HUES48 (cell line): Measurements from ENCODE around the gene SDS.

ENCODE experiments used
- H3K27ac ChIP-seq: one replicate; pipeline ENCODE4 v1.7.0; 2013; ENCODE audit warnings: low read depth, low read length, inconsistent platforms
- H3K27me3 ChIP-seq: 2 replicates; pipeline ENCODE4 v1.6.1; 2013; ENCODE audit warnings: mild to moderate bottlenecking, low read length; ENCODE audit not compliant: control insufficient read depth, insufficient read depth
- H3K36me3 ChIP-seq: 2 replicates; pipeline ENCODE4 v1.6.1; 2013; ENCODE audit warnings: low read length; ENCODE audit not compliant: control insufficient read depth, insufficient read depth
- H3K4me1 ChIP-seq: 2 replicates; pipeline ENCODE4 v1.6.1; 2013; ENCODE audit warnings: mild to moderate bottlenecking, low read length; ENCODE audit not compliant: control insufficient read depth, insufficient read depth
- H3K4me3 ChIP-seq: 2 replicates; pipeline ENCODE4 v1.5.1; 2013; ENCODE audit warnings: mild to moderate bottlenecking, low read depth, low read length
- H3K9ac ChIP-seq: 2 replicates; pipeline ENCODE4 v1.6.1; 2013; ENCODE audit warnings: mild to moderate bottlenecking, low read depth, low read length, moderate library complexity
- H3K9me3 ChIP-seq: 2 replicates; pipeline ENCODE4 v1.6.1; 2013; ENCODE audit warnings: low read length; ENCODE audit not compliant: control insufficient read depth, insufficient read depth

Gene SDS

GRCh38 chr12:113439606-113440030, 35.9 kb upstream of the SDS start:
- Histone ChIP-seq H3K9me3 (no peaks in the 10 kb centered on the region), H3K27ac (no peak overlapping the region), H3K36me3 (no peaks in the 10 kb centered on the region), H3K4me1 (peaks cover 4% of the 10 kb centered on the region; the same call in 1 of the 2 replicates), H3K4me3 (no peak overlapping the region), H3K9ac (no peak overlapping the region; the same call in 1 of the 2 replicates), H3K27me3 (no peaks in the 10 kb centered on the region; the same call in 1 of the 2 replicates)

- Histone ChIP-seq H3K4me3 (no peak overlapping the region), H3K9me3 (no peaks in the 10 kb centered on the region), H3K36me3 (no peaks in the 10 kb centered on the region), H3K4me1 (peaks cover 4% of the 10 kb centered on the region; the same call in 1 of the 2 replicates), H3K27ac (no peak overlapping the region), H3K9ac (no peak overlapping the region), H3K27me3 (no peaks in the 10 kb centered on the region; the same call in 1 of the 2 replicates)
Observed at GRCh38 chr12:113439301-113439597, 35.6 kb upstream of the SDS start.

- Histone ChIP-seq H3K36me3 (no peaks in the 10 kb centered on the region), H3K4me3 (no peak overlapping the region), H3K9me3 (no peaks in the 10 kb centered on the region), H3K27me3 (no peaks in the 10 kb centered on the region; the same call in 1 of the 2 replicates), H3K27ac (no peak overlapping the region), H3K9ac (no peak overlapping the region), H3K4me1 (peaks cover 4% of the 10 kb centered on the region; the same call in 1 of the 2 replicates)
Observed at GRCh38 chr12:113438523-113439300, 35.0 kb upstream of the SDS start.

DNA sequence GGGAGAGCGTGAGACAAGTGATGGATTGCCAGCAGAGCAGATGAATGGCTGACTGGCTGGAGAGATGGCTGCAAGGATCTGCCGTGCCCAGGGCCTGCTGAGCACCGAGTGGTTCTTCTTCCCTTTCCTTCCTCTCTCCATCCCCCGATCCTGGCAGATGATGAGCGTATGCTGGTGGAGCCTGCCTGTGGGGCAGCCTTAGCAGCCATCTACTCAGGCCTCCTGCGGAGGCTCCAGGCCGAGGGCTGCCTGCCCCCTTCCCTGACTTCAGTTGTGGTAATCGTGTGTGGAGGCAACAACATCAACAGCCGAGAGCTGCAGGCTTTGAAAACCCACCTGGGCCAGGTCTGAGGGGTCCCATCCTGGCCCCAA, 34.0 kb upstream of the SDS start:
- Histone ChIP-seq H3K4me1 (peaks cover 4% of the 10 kb centered on the region; the same call in 1 of the 2 replicates), H3K9me3 (no peaks in the 10 kb centered on the region), H3K27ac (no peak overlapping the region), H3K4me3 (no peak overlapping the region), H3K9ac (no peak overlapping the region), H3K27me3 (no peaks in the 10 kb centered on the region; the same call in 1 of the 2 replicates), H3K36me3 (no peaks in the 10 kb centered on the region)

DNA sequence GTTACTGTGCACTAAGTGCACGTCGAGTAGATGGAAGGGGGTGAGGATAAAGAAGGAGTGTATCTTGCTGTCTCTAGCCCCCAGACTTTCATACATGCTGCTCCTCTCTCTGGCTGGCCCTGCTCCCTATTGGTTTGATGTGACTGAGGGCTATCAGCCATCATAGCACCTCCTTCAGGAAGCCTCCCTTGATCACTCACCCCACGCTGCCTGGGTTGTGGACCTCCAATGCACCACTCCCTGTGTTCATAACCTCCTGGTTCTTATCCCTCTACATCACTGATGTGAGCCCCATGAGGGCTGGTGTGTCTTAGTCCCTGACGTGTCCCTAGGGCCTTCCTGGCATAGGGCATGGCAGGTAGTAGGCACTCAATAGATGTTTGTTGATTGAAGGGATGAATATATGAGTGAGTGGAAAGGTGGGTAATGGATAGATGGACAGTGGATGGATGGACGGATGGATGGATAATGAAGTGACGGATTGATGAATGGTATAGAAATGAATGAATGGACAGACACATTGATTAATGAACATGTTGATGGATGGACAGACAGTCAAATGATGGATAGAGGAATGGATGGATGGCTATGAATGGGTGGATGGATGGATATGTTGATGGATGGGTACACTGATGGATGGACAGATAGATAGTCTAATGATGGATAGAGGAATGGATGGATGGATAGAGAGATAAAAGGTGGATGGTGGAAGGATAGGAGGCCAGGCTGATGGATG, 33.5 kb upstream of the SDS start:
- Histone ChIP-seq H3K27me3 (no peaks in the 10 kb centered on the region; the same call in 1 of the 2 replicates), H3K36me3 (no peaks in the 10 kb centered on the region), H3K27ac (no peak overlapping the region), H3K4me1 (peaks cover 4% of the 10 kb centered on the region; the same call in 1 of the 2 replicates), H3K9ac (no peak overlapping the region), H3K9me3 (no peaks in the 10 kb centered on the region), H3K4me3 (no peak overlapping the region)

- no peaks in the 10 kb centered on the region; the same call in 1 of the 2 replicates for H3K27me3 ChIP-seq
- H3K27ac ChIP-seq = no peak overlapping the region
- H3K4me3 ChIP-seq = no peak overlapping the region
- H3K4me1 ChIP-seq = peaks cover 4% of the 10 kb centered on the region; the same call in 1 of the 2 replicates
- H3K9ac ChIP-seq = no peak overlapping the region
- no peaks in the 10 kb centered on the region for H3K36me3 ChIP-seq
- no peaks in the 10 kb centered on the region for H3K9me3 ChIP-seq
Observed at GRCh38 chr12:113436586-113436985, 32.9 kb upstream of the SDS start.

GRCh38 chr12:113435367-113435766, 31.7 kb upstream of the SDS start:
- no peaks in the 10 kb centered on the region for H3K9me3 ChIP-seq
- no peaks in the 10 kb centered on the region; the same call in 1 of the 2 replicates for H3K27me3 ChIP-seq
- H3K4me1 ChIP-seq = peaks cover 4% of the 10 kb centered on the region; the same call in 1 of the 2 replicates
- H3K36me3 ChIP-seq = no peaks in the 10 kb centered on the region
- no peak overlapping the region for H3K27ac ChIP-seq
- H3K9ac ChIP-seq = no peak overlapping the region
- no peak overlapping the region for H3K4me3 ChIP-seq

GRCh38 chr12:113432986-113433385, 29.3 kb upstream of the SDS start:
- no peaks in the 10 kb centered on the region for H3K9me3 ChIP-seq
- H3K27me3 ChIP-seq = no peaks in the 10 kb centered on the region

GRCh38 chr12:113428482-113428881, 24.8 kb upstream of the SDS start:
- no peaks in the 10 kb centered on the region for H3K36me3 ChIP-seq
- H3K4me3 ChIP-seq = no peak overlapping the region
- H3K27me3 ChIP-seq = no peaks in the 10 kb centered on the region
- no peak overlapping the region for H3K9ac ChIP-seq
- no peaks in the 10 kb centered on the region for H3K9me3 ChIP-seq
- H3K27ac ChIP-seq = no peak overlapping the region
- H3K4me1 ChIP-seq = no peaks in the 10 kb centered on the region

More at GRCh38 chr12:113432986-113433385, 29.3 kb upstream of the SDS start:
- Histone ChIP-seq H3K4me1 (no peaks in the 10 kb centered on the region), H3K9ac (no peak overlapping the region), H3K27ac (no peak overlapping the region), H3K36me3 (no peaks in the 10 kb centered on the region), H3K4me3 (no peak overlapping the region)

GRCh38 chr12:113427882-113428281, 24.2 kb upstream of the SDS start:
- H3K9me3 ChIP-seq = no peaks in the 10 kb centered on the region
- H3K4me3 ChIP-seq = no peak overlapping the region
- H3K36me3 ChIP-seq = no peaks in the 10 kb centered on the region
- H3K4me1 ChIP-seq = no peaks in the 10 kb centered on the region
- H3K27me3 ChIP-seq = no peaks in the 10 kb centered on the region
- no peak overlapping the region for H3K9ac ChIP-seq
- H3K27ac ChIP-seq = no peak overlapping the region

DNA sequence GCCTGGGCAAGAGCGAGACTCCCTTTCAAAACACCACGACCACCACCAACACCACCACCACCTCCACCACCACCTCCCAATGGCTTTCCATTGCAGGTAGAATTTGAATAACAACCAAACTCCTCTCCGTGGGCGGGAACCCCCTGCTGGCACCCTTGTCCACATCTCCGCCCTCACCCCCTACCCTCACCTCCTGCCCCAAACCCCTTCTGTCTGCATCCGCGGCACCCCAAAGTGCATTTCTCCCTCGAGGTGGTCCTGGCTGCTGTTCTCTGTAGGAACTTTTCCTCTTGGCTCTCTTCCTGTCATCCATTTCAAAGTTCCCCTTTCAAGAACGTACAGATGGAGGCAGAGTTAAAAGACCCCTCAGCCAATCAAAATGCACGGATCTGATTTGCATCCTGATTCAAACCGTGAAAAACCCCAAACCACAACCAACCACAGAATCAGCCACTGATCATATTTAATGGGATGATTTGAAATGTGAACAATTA, 22.3 kb upstream of the SDS start:
- Histone ChIP-seq H3K4me3 (peak overlapping the region; percentile 42), H3K9me3 (no peaks in the 10 kb centered on the region), H3K27me3 (no peaks in the 10 kb centered on the region), H3K36me3 (no peaks in the 10 kb centered on the region), H3K4me1 (peaks cover 4% of the 10 kb centered on the region; the same call in 1 of the 2 replicates), H3K27ac (peak overlapping the region; percentile 81), H3K9ac (no peak overlapping the region)
